Neural progenitor cell (in vitro differentiated cells): ENCODE measurements around the gene ZNF84. TPM values are rescaled to one million over a fixed set of nuclear protein-coding genes. Genes with fewer than 3 reads are reported as not detected.

Experiments used
- DNase-seq: peaks from one replicate; pipeline ENCODE4 v3.0.0-alpha.2; 2016; ENCODE audit warnings: low spot score
- H2AFZ ChIP-seq: fragments of 200-600 bp; sonication (generic); replicated peaks from 2 replicates; pipeline ENCODE4 v1.6.1; 2016; ENCODE audit warnings: antibody characterized with exemption
- H3F3A ChIP-seq: fragments of 200-600 bp; sonication (generic); 2 replicates; pipeline ENCODE4 v1.6.1; 2016; ENCODE audit warnings: antibody characterized with exemption, low read depth
- H3K27ac ChIP-seq: fragments of 200-600 bp; sonication (generic); 2 replicates; pipeline ENCODE4 v1.5.1; 2016; ENCODE audit warnings: mild to moderate bottlenecking
- H3K27me3 ChIP-seq: fragments of 200-600 bp; sonication (generic); 2 replicates; pipeline ENCODE4 v1.6.1; 2016; ENCODE audit warnings: mild to moderate bottlenecking, moderate library complexity
- H3K36me3 ChIP-seq: fragments of 200-600 bp; sonication (generic); 2 replicates; pipeline ENCODE4 v1.5.1; 2016
- H3K4me1 ChIP-seq: fragments of 200-600 bp; sonication (generic); 2 replicates; pipeline ENCODE4 v1.6.1; 2016; ENCODE audit warnings: mixed run types
- H3K4me2 ChIP-seq: fragments of 200-600 bp; sonication (generic); 2 replicates; pipeline ENCODE4 v1.6.1; 2016
- H3K4me3 ChIP-seq: fragments of 200-600 bp; sonication (generic); 2 replicates; pipeline ENCODE4 v1.5.1; 2016
- H3K79me2 ChIP-seq: fragments of 200-600 bp; sonication (generic); 2 replicates; pipeline ENCODE4 v1.6.1; 2016; ENCODE audit warnings: low read depth
- H3K9ac ChIP-seq: fragments of 200-600 bp; sonication (generic); 2 replicates; pipeline ENCODE4 v1.6.1; 2016
- H3K9me3 ChIP-seq: fragments of 200-600 bp; sonication (generic); 2 replicates; pipeline ENCODE4 v1.5.1; 2016; ENCODE audit warnings: low read depth
- H4K20me1 ChIP-seq: fragments of 200-600 bp; sonication (generic); 2 replicates; pipeline ENCODE4 v1.6.1; 2016; ENCODE audit warnings: low read depth
- H3K27ac Mint-ChIP-seq: 3 replicates; pipeline ENCODE4 v1.8.0; 2021; ENCODE audit warnings: mixed read lengths
- H3K27me3 Mint-ChIP-seq: 2 replicates; pipeline ENCODE4 v1.8.0; 2022; ENCODE audit warnings: low read depth, mild to moderate bottlenecking, inconsistent platforms, moderate library complexity, mixed read lengths; ENCODE audit not compliant: insufficient read depth
- H3K36me3 Mint-ChIP-seq: 3 replicates; pipeline ENCODE4 v1.8.0; 2021; ENCODE audit warnings: mixed read lengths
- H3K4me1 Mint-ChIP-seq: 3 replicates; pipeline ENCODE4 v1.8.0; 2021; ENCODE audit warnings: mixed read lengths
- H3K4me3 Mint-ChIP-seq: 3 replicates; pipeline ENCODE4 v1.8.0; 2021; ENCODE audit warnings: mild to moderate bottlenecking, moderate library complexity, mixed read lengths
- H3K9me3 Mint-ChIP-seq: 3 replicates; pipeline ENCODE4 v1.8.0; 2020; ENCODE audit warnings: mixed read lengths
- CTCF ChIP-seq: fragments of 200-600 bp; sonication (generic); IDR thresholded peaks from 2 replicates; pipeline ENCODE4 v1.5.1; 2017; ENCODE audit warnings: antibody characterized with exemption, mild to moderate bottlenecking
- EZH2 ChIP-seq: fragments of 200-600 bp; sonication (generic); IDR thresholded peaks from 2 replicates; pipeline ENCODE4 v1.6.1; 2017; ENCODE audit warnings: antibody characterized with exemption, mild to moderate bottlenecking, moderate library complexity
- EZH2phosphoT487 ChIP-seq: fragments of 200-600 bp; sonication (generic); IDR thresholded peaks from 2 replicates; pipeline ENCODE4 v1.6.1; 2017; ENCODE audit warnings: antibody characterized with exemption
- total RNA-seq: library from RNA; depleted of rRNA; stranded (reverse); fragments of >200 nt; gene quantifications from 2 replicates; pipeline ENCODE4 v1.2.3, GENCODE V29; 2015; ENCODE audit warnings: low replicate concordance

The ZNF84 gene
- total RNA-seq, 1 donor from 2014 or later, result 99.2 TPM

DNA sequence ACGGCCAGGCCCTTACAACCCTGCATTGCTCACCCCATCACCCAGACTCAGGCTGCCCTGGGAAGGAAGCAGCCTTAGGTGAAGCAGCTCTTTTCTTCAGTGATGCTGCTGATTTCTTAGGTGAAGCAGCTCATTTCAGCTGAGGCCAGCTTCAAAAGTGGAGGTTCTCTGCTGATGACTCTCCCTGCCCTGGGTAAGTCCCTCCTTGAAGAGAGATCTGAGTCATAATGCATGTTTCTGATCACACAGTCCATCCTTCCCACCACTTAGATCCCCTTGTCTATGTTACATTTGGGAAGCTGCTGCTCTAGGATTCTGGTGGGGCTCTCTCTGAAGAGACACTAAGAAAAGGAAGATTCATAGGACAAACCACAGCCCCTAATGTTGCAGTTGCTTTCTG, 26.2 kb downstream of the ZNF84 start:
- Mint-ChIP-seq H3K4me3 (no peak overlapping the region), H3K27ac (no peak overlapping the region), H3K9me3 (peaks cover 87% of the 10 kb centered on the region), H3K36me3 (peaks cover 53% of the 10 kb centered on the region), H3K27me3 (peaks cover 6% of the 10 kb centered on the region), H3K4me1 (no peaks in the 10 kb centered on the region)
- no peak overlapping the region for H3K4me2 ChIP-seq
- H2AFZ ChIP-seq, result no peak overlapping the region
- H3K27me3 ChIP-seq, result no peaks in the 10 kb centered on the region
- H3K4me1 ChIP-seq, result no peaks in the 10 kb centered on the region
- DNase-seq, result no peak
- peaks cover 25% of the 10 kb centered on the region for H3F3A ChIP-seq
- H3K36me3 ChIP-seq, result peaks cover 23% of the 10 kb centered on the region
- no peak overlapping the region for H3K4me3 ChIP-seq
- H3K79me2 ChIP-seq, result no peaks in the 10 kb centered on the region
- H3K9me3 ChIP-seq, result peaks cover 60% of the 10 kb centered on the region
- H3K27ac ChIP-seq, result no peak overlapping the region
- no peak overlapping the region for H3K9ac ChIP-seq
- no peaks in the 10 kb centered on the region for H4K20me1 ChIP-seq
- no peak for TF ChIP-seq CTCF
- no peak for TF ChIP-seq EZH2
- TF ChIP-seq EZH2phosphoT487, result no peak

DNA sequence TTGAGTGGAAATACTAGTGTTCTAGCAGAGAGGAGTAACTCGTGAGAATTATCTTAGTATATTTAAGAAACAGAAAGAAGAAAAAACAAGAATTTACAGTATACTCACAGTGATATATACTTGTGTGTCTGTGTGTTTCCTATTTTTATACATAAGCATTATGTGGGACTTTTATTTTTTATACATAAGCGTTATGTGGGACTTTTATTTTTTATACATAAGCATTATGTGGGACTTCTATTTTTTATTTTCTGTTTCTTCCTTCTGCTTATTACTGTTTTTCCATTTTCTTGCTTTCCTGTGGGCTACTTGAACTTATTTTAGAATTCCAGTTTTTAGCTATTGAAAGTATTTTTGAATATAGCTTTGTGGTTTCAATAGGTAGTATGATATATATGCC, 36.5 kb downstream of the ZNF84 start:
- Histone ChIP-seq H3K4me2 (no peak overlapping the region), H3K9ac (no peak overlapping the region), H4K20me1 (no peaks in the 10 kb centered on the region), H3K36me3 (no peaks in the 10 kb centered on the region), H3F3A (no peaks in the 10 kb centered on the region), H3K9me3 (peaks cover 52% of the 10 kb centered on the region), H3K27me3 (no peaks in the 10 kb centered on the region), H3K27ac (no peak overlapping the region), H3K4me3 (no peak overlapping the region), H3K79me2 (no peaks in the 10 kb centered on the region), H3K4me1 (no peaks in the 10 kb centered on the region), H2AFZ (no peak overlapping the region)
- no peaks in the 10 kb centered on the region for H3K27me3 Mint-ChIP-seq
- H3K4me1 Mint-ChIP-seq, result no peaks in the 10 kb centered on the region
- H3K36me3 Mint-ChIP-seq, result peaks cover 10% of the 10 kb centered on the region
- no peak overlapping the region for H3K27ac Mint-ChIP-seq
- TF ChIP-seq EZH2phosphoT487 (no peak), CTCF (no peak), EZH2 (no peak)
- peaks cover 60% of the 10 kb centered on the region for H3K9me3 Mint-ChIP-seq
- no peak overlapping the region for H3K4me3 Mint-ChIP-seq
- DNase-seq, result no peak

GRCh38 chr12:133080026-133080367, 42.7 kb downstream of the ZNF84 start:
- Mint-ChIP-seq H3K4me1 (peaks cover 3% of the 10 kb centered on the region), H3K27me3 (peaks cover 6% of the 10 kb centered on the region), H3K36me3 (peaks cover 44% of the 10 kb centered on the region), H3K9me3 (peaks cover 68% of the 10 kb centered on the region), H3K4me3 (no peak overlapping the region), H3K27ac (no peak overlapping the region)
- TF ChIP-seq CTCF (no peak), EZH2phosphoT487 (no peak), EZH2 (no peak)
- Histone ChIP-seq H3K27ac (peak overlapping the region; percentile 98), H3K79me2 (peaks cover 25% of the 10 kb centered on the region), H3K9me3 (peaks cover 58% of the 10 kb centered on the region), H3K36me3 (peaks cover 33% of the 10 kb centered on the region), H3F3A (peaks cover 7% of the 10 kb centered on the region), H3K4me2 (peak overlapping the region; percentile 68), H3K4me3 (peak overlapping the region; percentile 79), H3K9ac (peak overlapping the region; percentile 86), H3K27me3 (no peaks in the 10 kb centered on the region), H4K20me1 (no peaks in the 10 kb centered on the region), H2AFZ (peak overlapping the region; percentile 70), H3K4me1 (peaks cover 4% of the 10 kb centered on the region)
- DNase-seq, result peak; percentile 99
